HEK293 (cell line): ENCODE measurements around the gene INS.

Source experiments
- CTCF ChIA-PET: fragments of 350-600 bp; formaldehyde crosslinking; extraction: SDS; loops from one replicate; lab custom pipeline; 2021; ENCODE audit warnings: antibody characterized with exemption; lab: Yijun Ruan, JAX
- POLR2A ChIA-PET: fragments of 300-600 bp; formaldehyde crosslinking; extraction: SDS; loops from one replicate; lab custom pipeline; 2020; ENCODE audit warnings: antibody characterized with exemption, inconsistent platforms; lab: Yijun Ruan, JAX
- H3K27ac ChIP-seq: fragments of 200-500 bp; sonication (Bioruptor generic); 2 replicates; pipeline ENCODE4 v1.5.1; 2014; ENCODE audit warnings: low read depth, low read length, control low read depth, inconsistent platforms; ENCODE audit errors: extremely low read depth
- H3K36me3 ChIP-seq, 2 experiments: fragments of 200-500 bp in 1 of 2; sonication (Bioruptor generic) in 1 of 2; 1 replicate in 1 of 2; 2 replicates in 1 of 2; pipeline ENCODE4 v1.5.1; 2014 to 2017; ENCODE audit warnings: inconsistent platforms in 2 of 2, low read length in 2 of 2; ENCODE audit not compliant: control insufficient read depth in 2 of 2, insufficient read depth in 1 of 2
- H3K4me1 ChIP-seq: fragments of 200-500 bp; sonication (Bioruptor generic); 2 replicates; pipeline ENCODE4 v1.5.1; 2014; ENCODE audit warnings: mild to moderate bottlenecking, low read length, inconsistent platforms; ENCODE audit not compliant: control insufficient read depth, insufficient read depth
- H3K4me3 ChIP-seq: 2 replicates; pipeline ENCODE4 v1.5.1; 2011; ENCODE audit warnings: low read depth, mild to moderate bottlenecking, control low read depth, low read length, moderate library complexity
- H3K9me3 ChIP-seq: fragments of 200-500 bp; sonication (Bioruptor generic); 2 replicates; pipeline ENCODE4 v1.5.1; 2014; ENCODE audit warnings: low read depth, low read length, inconsistent platforms; ENCODE audit not compliant: control insufficient read depth, insufficient read depth
- FEZF1 ChIP-seq: fragments of 450-650 bp; formaldehyde crosslinking; IDR thresholded peaks from 2 replicates; pipeline ENCODE4 v1.5.1; 2016; ENCODE audit warnings: missing biosample characterization, missing genetic modification characterization
- GLIS1 ChIP-seq: fragments of 450-650 bp; formaldehyde crosslinking; IDR thresholded peaks from 2 replicates; pipeline ENCODE4 v1.5.1; 2016; ENCODE audit warnings: missing biosample characterization, missing genetic modification characterization
- IKZF3 ChIP-seq: fragments of 450-650 bp; IDR thresholded peaks from 2 replicates; pipeline ENCODE4 v1.5.0; 2018; ENCODE audit warnings: missing biosample characterization, mild to moderate bottlenecking, missing genetic modification characterization, moderate library complexity
- KLF9 ChIP-seq: fragments of 450-650 bp; formaldehyde crosslinking; IDR thresholded peaks from 2 replicates; pipeline ENCODE4 v1.5.1; 2016; ENCODE audit warnings: missing biosample characterization, missing genetic modification characterization, low read depth
- MYNN ChIP-seq: fragments of 450-650 bp; formaldehyde crosslinking; IDR thresholded peaks from 2 replicates; pipeline ENCODE4 v1.5.1; 2016; ENCODE audit warnings: missing biosample characterization, missing genetic modification characterization, borderline replicate concordance
- SALL2 ChIP-seq: fragments of 450-650 bp; formaldehyde crosslinking; IDR thresholded peaks from 2 replicates; pipeline ENCODE4 v1.5.0; 2017; ENCODE audit warnings: missing biosample characterization, mild to moderate bottlenecking, missing genetic modification characterization, borderline replicate concordance
- SCRT1 ChIP-seq: fragments of 450-650 bp; formaldehyde crosslinking; IDR thresholded peaks from 2 replicates; pipeline ENCODE4 v1.5.1; 2016; ENCODE audit warnings: missing biosample characterization, missing genetic modification characterization, borderline replicate concordance
- SETDB1 ChIP-seq: IDR thresholded peaks from one replicate; pipeline ENCODE4 v1.6.1; 2017; ENCODE audit warnings: mild to moderate bottlenecking, low read length, moderate library complexity, mixed read lengths; ENCODE audit not compliant: insufficient read length
- ZBTB17 ChIP-seq: fragments of 450-650 bp; formaldehyde crosslinking; IDR thresholded peaks from 2 replicates; pipeline ENCODE4 v1.5.1; 2016; ENCODE audit warnings: missing biosample characterization, missing genetic modification characterization
- ZBTB48 ChIP-seq: fragments of 450-650 bp; formaldehyde crosslinking; IDR thresholded peaks from 2 replicates; pipeline ENCODE4 v1.5.1; 2016; ENCODE audit warnings: missing biosample characterization, missing genetic modification characterization
- ZEB2 ChIP-seq: fragments of 450-650 bp; formaldehyde crosslinking; IDR thresholded peaks from 2 replicates; pipeline ENCODE4 v1.5.1; 2016; ENCODE audit warnings: missing biosample characterization, missing genetic modification characterization
- ZFP3 ChIP-seq: fragments of 450-650 bp; formaldehyde crosslinking; IDR thresholded peaks from 2 replicates; pipeline ENCODE4 v1.5.1; 2016; ENCODE audit warnings: low read depth, missing biosample characterization, missing genetic modification characterization
- ZFP41 ChIP-seq: fragments of 450-650 bp; formaldehyde crosslinking; IDR thresholded peaks from 2 replicates; pipeline ENCODE4 v1.5.1; 2016; ENCODE audit warnings: missing biosample characterization, missing genetic modification characterization, borderline replicate concordance
- ZIC2 ChIP-seq: fragments of 450-650 bp; formaldehyde crosslinking; IDR thresholded peaks from 2 replicates; pipeline ENCODE4 v1.5.1; 2016; ENCODE audit warnings: missing biosample characterization, missing genetic modification characterization
- ZNF114 ChIP-seq: fragments of 450-650 bp; formaldehyde crosslinking; IDR thresholded peaks from 2 replicates; pipeline ENCODE4 v1.5.0; 2017; ENCODE audit warnings: missing biosample characterization, missing genetic modification characterization
- ZNF132 ChIP-seq: fragments of 450-650 bp; formaldehyde crosslinking; IDR thresholded peaks from 2 replicates; pipeline ENCODE4 v1.5.1; 2017; ENCODE audit warnings: missing biosample characterization, missing genetic modification characterization, borderline replicate concordance
- ZNF138 ChIP-seq: fragments of 450-650 bp; formaldehyde crosslinking; IDR thresholded peaks from 2 replicates; pipeline ENCODE4 v1.5.1; 2016; ENCODE audit warnings: missing biosample characterization, missing genetic modification characterization, borderline replicate concordance
- ZNF23 ChIP-seq: fragments of 450-650 bp; formaldehyde crosslinking; IDR thresholded peaks from 2 replicates; pipeline ENCODE4 v1.5.1; 2016; ENCODE audit warnings: missing biosample characterization, missing genetic modification characterization, borderline replicate concordance
- ZNF266 ChIP-seq: fragments of 450-650 bp; formaldehyde crosslinking; IDR thresholded peaks from 2 replicates; pipeline ENCODE4 v1.5.1; 2016; ENCODE audit warnings: missing biosample characterization, missing genetic modification characterization, low read depth
- ZNF366 ChIP-seq: fragments of 450-650 bp; formaldehyde crosslinking; conservative IDR thresholded peaks from 2 replicates; pipeline ENCODE4 v1.5.1; 2016; ENCODE audit warnings: missing biosample characterization, missing genetic modification characterization
- ZNF394 ChIP-seq: fragments of 450-650 bp; formaldehyde crosslinking; IDR thresholded peaks from 2 replicates; pipeline ENCODE4 v1.5.1; 2016; ENCODE audit warnings: missing biosample characterization, missing genetic modification characterization, mild to moderate bottlenecking, moderate library complexity, borderline replicate concordance
- ZNF416 ChIP-seq: fragments of 450-650 bp; formaldehyde crosslinking; IDR thresholded peaks from 2 replicates; pipeline ENCODE4 v1.5.1; 2016; ENCODE audit warnings: missing biosample characterization, missing genetic modification characterization
- ZNF560 ChIP-seq: fragments of 450-650 bp; formaldehyde crosslinking; IDR thresholded peaks from 2 replicates; pipeline ENCODE4 v1.5.1; 2017; ENCODE audit warnings: missing biosample characterization, missing genetic modification characterization, borderline replicate concordance
- ZNF585B ChIP-seq: fragments of 450-650 bp; formaldehyde crosslinking; IDR thresholded peaks from 2 replicates; pipeline ENCODE4 v1.5.1; 2016; ENCODE audit warnings: missing biosample characterization, missing genetic modification characterization
- ZNF654 ChIP-seq: fragments of 450-650 bp; formaldehyde crosslinking; IDR thresholded peaks from 2 replicates; pipeline ENCODE4 v1.5.1; 2016; ENCODE audit warnings: low read depth, missing biosample characterization, missing genetic modification characterization
- ZNF658 ChIP-seq: fragments of 450-650 bp; formaldehyde crosslinking; IDR thresholded peaks from 2 replicates; pipeline ENCODE4; 2016; ENCODE audit warnings: missing biosample characterization, missing genetic modification characterization
- ZNF677 ChIP-seq: fragments of 450-650 bp; IDR thresholded peaks from 2 replicates; pipeline ENCODE4 v1.5.0; 2018; ENCODE audit warnings: missing biosample characterization, mild to moderate bottlenecking, missing genetic modification characterization, moderate library complexity
- ZNF785 ChIP-seq: fragments of 450-650 bp; formaldehyde crosslinking; IDR thresholded peaks from 2 replicates; pipeline ENCODE4 v1.5.1; 2016; ENCODE audit warnings: missing biosample characterization, missing genetic modification characterization
- ZSCAN16 ChIP-seq: fragments of 450-650 bp; formaldehyde crosslinking; IDR thresholded peaks from 2 replicates; pipeline ENCODE4 v1.5.1; 2016; ENCODE audit warnings: missing biosample characterization, missing genetic modification characterization
- TF ChIP-seq, protein P1 (sequence below): fragments of 450-650 bp; formaldehyde crosslinking; IDR thresholded peaks from 2 replicates; pipeline ENCODE4 v1.5.1; 2016; ENCODE audit warnings: missing biosample characterization, missing genetic modification characterization
- TF ChIP-seq, protein P2 (sequence below): fragments of 450-650 bp; formaldehyde crosslinking; IDR thresholded peaks from 2 replicates; pipeline ENCODE4 v1.5.1; 2016; ENCODE audit warnings: missing biosample characterization, missing genetic modification characterization, borderline replicate concordance
- TF ChIP-seq, protein P3 (sequence below): fragments of 450-650 bp; formaldehyde crosslinking; IDR thresholded peaks from 2 replicates; pipeline ENCODE4 v1.5.1; 2016; ENCODE audit warnings: missing biosample characterization, missing genetic modification characterization

The INS gene

DNA sequence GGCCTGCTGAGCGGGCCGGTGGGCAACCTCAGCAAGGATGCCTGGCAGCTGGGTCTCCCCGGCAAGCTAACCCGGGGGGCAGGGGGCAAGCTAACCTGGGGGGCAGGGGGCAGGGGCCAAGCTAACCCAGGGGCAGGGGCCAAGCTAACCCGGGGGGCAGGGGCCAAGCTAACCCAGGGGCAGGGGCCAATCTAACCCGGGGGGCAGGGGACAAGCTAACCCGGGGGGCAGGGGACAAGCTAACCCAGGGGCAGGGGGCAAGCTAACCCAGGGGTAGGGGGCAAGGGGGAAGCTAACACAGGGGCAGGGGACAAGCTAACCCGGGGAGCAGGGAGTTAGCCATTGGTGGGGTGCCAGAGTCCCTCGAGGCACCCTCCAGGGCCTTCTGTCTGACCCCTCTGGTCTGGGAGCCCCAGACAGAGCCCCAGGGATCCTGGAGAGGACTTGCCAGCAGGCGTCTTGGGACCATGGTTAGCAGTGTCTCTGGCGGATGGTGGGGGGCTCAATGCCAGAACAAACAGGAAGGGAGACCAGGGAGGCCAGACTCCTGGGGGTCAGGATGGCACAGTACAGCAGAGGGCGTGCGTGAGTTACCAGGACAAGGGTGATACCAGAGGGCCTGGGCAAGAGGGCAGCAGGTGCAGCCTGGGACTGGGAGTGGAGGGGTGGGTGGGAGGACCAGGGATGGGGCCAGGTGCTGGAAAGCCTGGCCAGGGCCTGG is 37.9 kb downstream of the INS start:
- ChIA-PET CTCF (no interaction called here), POLR2A (no interaction called here)
- Histone ChIP-seq H3K36me3 (no peaks in the 10 kb centered on the region), H3K9me3 (no peaks in the 10 kb centered on the region)
- TF ChIP-seq GLIS1 (tag by site-specific recombination), result no peak
- TF ChIP-seq ZFP3 (tag by site-specific recombination), result no peak
- TF ChIP-seq ZNF114 (tag by site-specific recombination), result no peak
- TF ChIP-seq FEZF1 (tag by site-specific recombination), result no peak
- no peak for TF ChIP-seq MYNN (tag by site-specific recombination)
- TF ChIP-seq ZSCAN16, result no peak
- no peak for TF ChIP-seq SETDB1
- no peak for TF ChIP-seq ZNF654 (tag by site-specific recombination)
- no peak for TF ChIP-seq ZEB2 (tag by site-specific recombination)
- TF ChIP-seq KLF9 (tag by site-specific recombination), result no peak
- TF ChIP-seq ZNF416 (tag by site-specific recombination), result no peak
- TF ChIP-seq ZNF132 (tag by site-specific recombination), result no peak
- no peak for TF ChIP-seq ZNF585B (tag by site-specific recombination)
- no peak for TF ChIP-seq ZNF394
- TF ChIP-seq ZNF138 (tag by site-specific recombination), result no peak
- TF ChIP-seq, all 188 proteins: peak for 0
- H3K4me1 ChIP-seq, result no peaks in the 10 kb centered on the region
- no peak overlapping the region for H3K27ac ChIP-seq
- no peak overlapping the region for H3K4me3 ChIP-seq

DNA sequence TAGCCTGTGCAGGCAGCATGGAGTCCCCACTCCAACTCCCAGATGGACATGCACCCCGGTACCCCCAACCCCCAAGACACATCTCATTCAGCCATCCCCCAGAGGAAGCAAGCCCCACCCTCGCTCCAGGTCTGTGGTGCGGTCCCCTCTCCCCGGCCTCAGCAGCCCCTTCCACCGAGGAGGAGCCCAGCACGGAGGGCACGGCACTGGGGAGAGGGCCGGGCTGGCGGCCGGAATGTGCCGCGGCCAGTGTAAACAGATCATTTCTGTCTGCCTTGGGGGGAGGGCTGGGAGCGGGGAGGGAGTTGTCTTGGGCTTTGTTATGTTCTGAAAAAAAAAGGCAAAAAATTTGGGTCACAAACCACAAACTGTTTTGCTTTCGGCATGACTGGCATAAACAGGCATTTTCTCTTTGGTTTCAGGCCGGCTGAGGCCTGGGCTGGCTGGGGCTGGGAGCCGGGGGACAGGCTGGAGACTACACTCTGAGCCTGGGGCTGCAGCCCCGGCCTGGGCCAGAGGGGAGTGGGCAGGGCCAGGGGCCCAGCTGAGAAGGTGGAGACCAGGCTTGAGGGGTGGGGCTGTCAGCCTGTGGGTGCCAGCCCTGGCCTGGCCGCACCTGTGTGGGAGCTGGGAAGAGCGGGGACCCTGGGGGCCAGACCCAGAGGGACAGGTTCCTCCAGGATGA is 38.6 kb downstream of the INS start:
- H3K4me1 ChIP-seq, result no peaks in the 10 kb centered on the region
- H3K27ac ChIP-seq, result no peak overlapping the region
- TF ChIP-seq ZFP41 (tag by site-specific recombination), result no peak
- no peak for TF ChIP-seq ZBTB17 (tag by site-specific recombination)
- TF ChIP-seq, protein P1, sequence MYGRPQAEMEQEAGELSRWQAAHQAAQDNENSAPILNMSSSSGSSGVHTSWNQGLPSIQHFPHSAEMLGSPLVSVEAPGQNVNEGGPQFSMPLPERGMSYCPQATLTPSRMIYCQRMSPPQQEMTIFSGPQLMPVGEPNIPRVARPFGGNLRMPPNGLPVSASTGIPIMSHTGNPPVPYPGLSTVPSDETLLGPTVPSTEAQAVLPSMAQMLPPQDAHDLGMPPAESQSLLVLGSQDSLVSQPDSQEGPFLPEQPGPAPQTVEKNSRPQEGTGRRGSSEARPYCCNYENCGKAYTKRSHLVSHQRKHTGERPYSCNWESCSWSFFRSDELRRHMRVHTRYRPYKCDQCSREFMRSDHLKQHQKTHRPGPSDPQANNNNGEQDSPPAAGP (tag by site-specific recombination), result no peak
- TF ChIP-seq ZBTB48 (tag by site-specific recombination), result no peak
- TF ChIP-seq ZIC2 (tag by site-specific recombination), result no peak
- no peak for TF ChIP-seq ZNF266 (tag by site-specific recombination)
- no peak for TF ChIP-seq SALL2 (tag by site-specific recombination)
- TF ChIP-seq, protein P2, sequence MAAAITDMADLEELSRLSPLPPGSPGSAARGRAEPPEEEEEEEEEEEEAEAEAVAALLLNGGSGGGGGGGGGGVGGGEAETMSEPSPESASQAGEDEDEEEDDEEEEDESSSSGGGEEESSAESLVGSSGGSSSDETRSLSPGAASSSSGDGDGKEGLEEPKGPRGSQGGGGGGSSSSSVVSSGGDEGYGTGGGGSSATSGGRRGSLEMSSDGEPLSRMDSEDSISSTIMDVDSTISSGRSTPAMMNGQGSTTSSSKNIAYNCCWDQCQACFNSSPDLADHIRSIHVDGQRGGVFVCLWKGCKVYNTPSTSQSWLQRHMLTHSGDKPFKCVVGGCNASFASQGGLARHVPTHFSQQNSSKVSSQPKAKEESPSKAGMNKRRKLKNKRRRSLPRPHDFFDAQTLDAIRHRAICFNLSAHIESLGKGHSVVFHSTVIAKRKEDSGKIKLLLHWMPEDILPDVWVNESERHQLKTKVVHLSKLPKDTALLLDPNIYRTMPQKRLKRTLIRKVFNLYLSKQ (tag by site-specific recombination), result no peak
- TF ChIP-seq ZNF23, result no peak
- TF ChIP-seq ZNF366 (tag by site-specific recombination), result no peak
- TF ChIP-seq GLIS1 (tag by site-specific recombination), result no peak
- TF ChIP-seq ZNF785 (tag by site-specific recombination), result no peak
- TF ChIP-seq ZNF677 (tag by site-specific recombination), result no peak
- TF ChIP-seq ZNF560 (tag by site-specific recombination), result no peak
- TF ChIP-seq, protein P3, sequence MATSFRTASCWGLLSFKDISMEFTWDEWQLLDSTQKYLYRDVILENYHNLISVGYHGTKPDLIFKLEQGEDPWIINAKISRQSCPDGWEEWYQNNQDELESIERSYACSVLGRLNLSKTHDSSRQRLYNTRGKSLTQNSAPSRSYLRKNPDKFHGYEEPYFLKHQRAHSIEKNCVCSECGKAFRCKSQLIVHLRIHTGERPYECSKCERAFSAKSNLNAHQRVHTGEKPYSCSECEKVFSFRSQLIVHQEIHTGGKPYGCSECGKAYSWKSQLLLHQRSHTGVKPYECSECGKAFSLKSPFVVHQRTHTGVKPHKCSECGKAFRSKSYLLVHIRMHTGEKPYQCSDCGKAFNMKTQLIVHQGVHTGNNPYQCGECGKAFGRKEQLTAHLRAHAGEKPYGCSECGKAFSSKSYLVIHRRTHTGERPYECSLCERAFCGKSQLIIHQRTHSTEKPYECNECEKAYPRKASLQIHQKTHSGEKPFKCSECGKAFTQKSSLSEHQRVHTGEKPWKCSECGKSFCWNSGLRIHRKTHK (tag by site-specific recombination), result no peak
- no peak for TF ChIP-seq IKZF3
- TF ChIP-seq SCRT1 (tag by site-specific recombination), result no peak
- TF ChIP-seq ZNF658, result no peak
- H3K36me3 ChIP-seq, result no peaks in the 10 kb centered on the region
- H3K4me3 ChIP-seq, result no peak overlapping the region
- H3K9me3 ChIP-seq, result no peaks in the 10 kb centered on the region
- ChIA-PET CTCF (no interaction called here), POLR2A (no interaction called here)
